Rectal smooth muscle tissue (tissue), 1 donor: Measurements from ENCODE around the gene RAD51B.

Experiments used
- H3K27ac ChIP-seq: one replicate; pipeline ENCODE4 v1.7.0; 2013; ENCODE audit warnings: low read depth, low read length, inconsistent platforms
- H3K27me3 ChIP-seq: one replicate; pipeline ENCODE4 v1.7.0; 2013; ENCODE audit warnings: low read length; ENCODE audit not compliant: control insufficient read depth, insufficient read depth
- H3K36me3 ChIP-seq: one replicate; pipeline ENCODE4 v1.7.0; 2013; ENCODE audit warnings: low read length; ENCODE audit not compliant: control insufficient read depth, insufficient read depth
- H3K4me1 ChIP-seq: one replicate; pipeline ENCODE4 v1.7.0; 2013; ENCODE audit warnings: low read length; ENCODE audit not compliant: control insufficient read depth, insufficient read depth
- H3K4me3 ChIP-seq: one replicate; pipeline ENCODE4 v1.7.0; 2013; ENCODE audit warnings: low read length
- H3K9ac ChIP-seq: one replicate; pipeline ENCODE4 v1.7.0; 2013; ENCODE audit warnings: low read length

Gene RAD51B

GRCh38 chr14:68203871-68204270 is 384.3 kb downstream of the RAD51B start:
- H3K4me3 ChIP-seq: no peak overlapping the region
- H3K4me1 ChIP-seq: peaks cover 19% of the 10 kb centered on the region
- no peak overlapping the region for H3K9ac ChIP-seq
- H3K27me3 ChIP-seq: no peaks in the 10 kb centered on the region
- H3K27ac ChIP-seq: no peak overlapping the region
- H3K36me3 ChIP-seq: no peaks in the 10 kb centered on the region

DNA sequence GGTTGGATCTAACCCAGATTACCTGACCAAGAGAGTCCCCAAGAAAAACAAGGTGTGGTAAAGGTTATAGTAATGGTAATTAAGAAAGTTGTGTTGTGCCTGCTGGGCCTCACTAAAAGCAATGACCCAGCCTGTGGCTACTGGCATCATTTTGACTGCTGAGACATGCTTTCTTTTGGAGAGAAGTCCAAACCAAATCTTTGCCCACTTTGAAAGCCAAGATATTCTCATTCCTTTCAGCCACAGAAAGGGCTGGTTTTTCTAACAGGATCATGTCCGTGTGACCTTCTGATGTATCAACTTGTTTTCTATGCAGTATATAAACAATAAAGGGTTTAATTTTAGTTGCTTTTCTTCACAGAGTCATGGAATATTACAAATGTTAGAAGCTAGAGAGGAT is 388.6 kb downstream of the RAD51B start:
- Histone ChIP-seq H3K27ac (no peak overlapping the region), H3K4me3 (no peak overlapping the region), H3K9ac (no peak overlapping the region), H3K27me3 (no peaks in the 10 kb centered on the region), H3K36me3 (no peaks in the 10 kb centered on the region), H3K4me1 (peaks cover 21% of the 10 kb centered on the region)

- H3K9ac ChIP-seq: no peak overlapping the region
- peaks cover 21% of the 10 kb centered on the region for H3K4me1 ChIP-seq
- H3K27me3 ChIP-seq: no peaks in the 10 kb centered on the region
- H3K27ac ChIP-seq: no peak overlapping the region
- no peaks in the 10 kb centered on the region for H3K36me3 ChIP-seq
- H3K4me3 ChIP-seq: no peak overlapping the region
Observed at GRCh38 chr14:68208626-68209317, 389.2 kb downstream of the RAD51B start.

GRCh38 chr14:68210729-68211299 is 391.2 kb downstream of the RAD51B start:
- H3K27me3 ChIP-seq: no peaks in the 10 kb centered on the region
- H3K4me1 ChIP-seq: peaks cover 21% of the 10 kb centered on the region
- H3K36me3 ChIP-seq: no peaks in the 10 kb centered on the region
- no peak overlapping the region for H3K9ac ChIP-seq
- peak overlapping the region; percentile 63 for H3K27ac ChIP-seq
- H3K4me3 ChIP-seq: peak overlapping the region; percentile 3

DNA sequence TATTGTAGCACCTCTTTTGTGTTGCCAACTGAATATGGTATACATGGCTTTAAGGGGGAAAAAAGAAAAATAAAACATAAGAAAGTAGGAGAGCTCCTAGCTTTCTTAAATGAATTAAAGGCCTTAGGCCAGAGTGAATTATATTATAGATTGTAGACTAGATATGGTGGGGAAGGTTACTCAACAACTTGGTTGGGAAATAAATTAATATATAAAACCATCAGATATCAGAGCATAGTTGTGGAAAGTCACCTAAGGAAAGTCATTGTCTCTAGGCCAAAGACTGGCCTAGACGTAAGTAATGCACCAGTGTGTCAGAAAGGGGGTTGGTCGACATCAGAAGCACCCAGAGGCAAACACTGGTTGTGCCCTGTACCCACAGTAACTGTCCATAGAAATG is 391.8 kb downstream of the RAD51B start:
- H3K27ac ChIP-seq: peak overlapping the region; percentile 63
- H3K4me1 ChIP-seq: peaks cover 25% of the 10 kb centered on the region
- no peaks in the 10 kb centered on the region for H3K27me3 ChIP-seq
- no peaks in the 10 kb centered on the region for H3K36me3 ChIP-seq
- H3K9ac ChIP-seq: no peak overlapping the region
- H3K4me3 ChIP-seq: no peak overlapping the region

GRCh38 chr14:68211886-68212285 is 392.3 kb downstream of the RAD51B start:
- no peak overlapping the region for H3K4me3 ChIP-seq
- H3K27ac ChIP-seq: peak overlapping the region; percentile 63
- H3K4me1 ChIP-seq: peaks cover 26% of the 10 kb centered on the region
- H3K9ac ChIP-seq: no peak overlapping the region
- H3K27me3 ChIP-seq: no peaks in the 10 kb centered on the region
- no peaks in the 10 kb centered on the region for H3K36me3 ChIP-seq

- Histone ChIP-seq H3K27ac (peak overlapping the region; percentile 63), H3K4me3 (peak overlapping the region; percentile 10), H3K9ac (no peak overlapping the region), H3K27me3 (no peaks in the 10 kb centered on the region), H3K36me3 (no peaks in the 10 kb centered on the region), H3K4me1 (peaks cover 27% of the 10 kb centered on the region)
Observed at GRCh38 chr14:68212361-68212760, 392.8 kb downstream of the RAD51B start.

DNA sequence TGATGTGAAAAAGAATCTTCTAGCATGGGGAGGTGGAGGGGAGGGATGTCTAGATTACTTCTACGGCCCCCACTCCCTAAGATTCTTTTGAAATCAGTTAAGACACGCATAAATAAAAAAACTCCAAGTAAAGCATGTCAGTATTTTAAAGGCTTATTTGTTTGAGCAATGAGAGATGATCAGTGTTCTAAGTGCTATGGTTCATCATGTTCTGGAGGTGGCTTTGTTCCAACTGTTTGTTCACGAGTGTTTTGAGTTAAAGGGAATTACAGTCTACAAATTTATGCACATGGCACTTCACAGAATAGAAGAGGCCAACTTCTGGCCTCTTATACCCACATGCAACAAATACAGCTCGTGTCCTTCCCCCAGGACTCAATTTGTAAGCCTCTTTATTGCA is 394.9 kb downstream of the RAD51B start:
- Histone ChIP-seq H3K9ac (no peak overlapping the region), H3K4me3 (no peak overlapping the region), H3K36me3 (no peaks in the 10 kb centered on the region), H3K4me1 (peaks cover 28% of the 10 kb centered on the region), H3K27me3 (no peaks in the 10 kb centered on the region), H3K27ac (no peak overlapping the region)

DNA sequence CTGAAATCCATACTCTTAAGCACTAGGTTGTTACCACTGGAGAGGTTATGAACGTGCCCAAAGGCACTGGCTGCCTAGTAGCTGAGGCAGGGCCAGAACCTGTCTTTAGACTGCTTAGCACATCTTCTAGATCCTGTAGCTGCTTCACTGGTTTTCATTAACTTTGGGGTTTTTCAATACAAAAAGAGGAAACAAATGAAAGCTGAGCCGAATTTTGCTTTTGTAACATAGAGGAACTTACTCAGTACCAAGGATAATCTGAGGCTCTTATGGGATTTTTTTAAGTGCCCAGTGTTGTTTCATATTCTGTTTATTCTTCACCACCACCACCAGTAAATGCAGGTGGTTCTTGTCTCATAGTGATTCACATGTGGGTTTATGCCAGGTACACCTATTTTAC is 396.1 kb downstream of the RAD51B start:
- Histone ChIP-seq H3K9ac (no peak overlapping the region), H3K36me3 (no peaks in the 10 kb centered on the region), H3K27ac (no peak overlapping the region), H3K4me3 (no peak overlapping the region), H3K27me3 (no peaks in the 10 kb centered on the region), H3K4me1 (peaks cover 25% of the 10 kb centered on the region)

DNA sequence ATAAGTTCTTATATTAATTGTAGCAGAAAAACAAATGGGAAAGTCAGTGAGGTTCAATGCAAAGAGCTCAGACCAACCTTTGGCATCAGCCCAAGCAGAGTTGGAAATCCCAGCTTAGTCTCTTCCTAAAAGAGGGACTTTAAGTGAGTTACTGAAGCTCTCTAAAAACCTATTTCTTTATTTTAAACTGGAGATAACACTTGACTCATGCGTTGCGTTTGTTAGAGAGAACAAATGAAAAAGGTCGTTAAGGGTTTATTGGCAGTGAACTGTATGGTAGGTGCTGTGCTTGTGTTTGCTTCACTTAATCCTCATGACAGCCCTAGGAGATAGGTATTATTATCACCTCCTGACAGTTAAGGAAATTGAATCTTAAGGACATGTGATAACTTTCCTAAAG is 396.5 kb downstream of the RAD51B start:
- Histone ChIP-seq H3K4me1 (peaks cover 21% of the 10 kb centered on the region), H3K4me3 (no peak overlapping the region), H3K9ac (no peak overlapping the region), H3K36me3 (no peaks in the 10 kb centered on the region), H3K27ac (peak overlapping the region; percentile 4), H3K27me3 (no peaks in the 10 kb centered on the region)

DNA sequence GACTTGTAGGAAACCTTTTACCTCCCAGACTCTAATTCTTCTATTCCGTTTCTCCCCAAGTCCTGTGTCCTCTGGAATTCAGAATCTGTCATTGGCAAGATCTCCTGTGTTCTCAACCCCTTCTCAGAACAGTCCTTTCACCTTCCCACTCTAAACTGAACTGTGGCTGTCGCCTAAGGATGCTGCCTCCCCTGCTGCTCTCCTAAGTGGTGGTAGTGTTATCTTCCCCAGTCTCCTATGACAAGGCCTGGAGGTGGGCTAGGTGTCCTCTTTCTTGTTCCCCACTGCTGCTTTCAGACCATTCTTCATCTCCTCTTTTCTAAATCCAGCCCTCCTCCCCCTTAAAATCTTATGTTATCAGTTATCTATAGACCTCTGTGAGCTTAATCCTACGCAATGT is 397.4 kb downstream of the RAD51B start:
- Histone ChIP-seq H3K4me1 (peaks cover 16% of the 10 kb centered on the region), H3K36me3 (no peaks in the 10 kb centered on the region), H3K27ac (peak overlapping the region; percentile 60), H3K9ac (no peak overlapping the region), H3K27me3 (no peaks in the 10 kb centered on the region), H3K4me3 (peak overlapping the region; percentile 40)

GRCh38 chr14:68217791-68218340 is 398.3 kb downstream of the RAD51B start:
- H3K4me3 ChIP-seq: no peak overlapping the region
- H3K4me1 ChIP-seq: peaks cover 12% of the 10 kb centered on the region
- H3K27ac ChIP-seq: peak overlapping the region; percentile 60
- no peaks in the 10 kb centered on the region for H3K27me3 ChIP-seq
- no peaks in the 10 kb centered on the region for H3K36me3 ChIP-seq
- no peak overlapping the region for H3K9ac ChIP-seq

GRCh38 chr14:68219407-68219806 is 399.8 kb downstream of the RAD51B start:
- no peak overlapping the region for H3K9ac ChIP-seq
- H3K27ac ChIP-seq: no peak overlapping the region
- H3K4me3 ChIP-seq: no peak overlapping the region
- H3K27me3 ChIP-seq: no peaks in the 10 kb centered on the region
- no peaks in the 10 kb centered on the region for H3K36me3 ChIP-seq
- peaks cover 16% of the 10 kb centered on the region for H3K4me1 ChIP-seq
